HCT116 (cell line): ENCODE results near the gene SOWAHB.

Experiments used
- ATF3 ChIP-seq: IDR thresholded peaks from 2 replicates; pipeline ENCODE4 v1.6.1; 2012
- ELF1 ChIP-seq: IDR thresholded peaks from 2 replicates; pipeline ENCODE4 v1.6.1; 2012; ENCODE audit warnings: low read depth, borderline replicate concordance
- EZH2 ChIP-seq: fragments of 200-600 bp; sonication (generic); IDR thresholded peaks from 2 replicates; pipeline ENCODE4 v1.6.1; 2017; ENCODE audit warnings: antibody characterized with exemption, mixed run types
- POLR2A ChIP-seq: IDR thresholded peaks from 2 replicates; pipeline ENCODE4 v1.7.0; 2011; ENCODE audit warnings: borderline replicate concordance; ENCODE audit not compliant: insufficient read depth, insufficient read length; ENCODE audit errors: extremely low read depth
- RAD21 ChIP-seq: IDR thresholded peaks from 2 replicates; pipeline ENCODE4 v1.6.1; 2012; ENCODE audit warnings: low read depth, mild to moderate bottlenecking
- SRF ChIP-seq: IDR thresholded peaks from 2 replicates; pipeline ENCODE4 v1.6.1; 2012; ENCODE audit warnings: low read depth
- TCF7L2 ChIP-seq: IDR thresholded peaks from 2 replicates; pipeline ENCODE4 v1.7.0; 2011; ENCODE audit warnings: borderline replicate concordance, inconsistent platforms; ENCODE audit not compliant: insufficient read depth, insufficient read length; ENCODE audit errors: extremely low read depth
- YY1 ChIP-seq: IDR thresholded peaks from 2 replicates; pipeline ENCODE4 v1.6.1; 2011; ENCODE audit warnings: low read length, low read depth, moderate library complexity, mild to moderate bottlenecking; ENCODE audit not compliant: insufficient replicate concordance; ENCODE audit errors: extremely low read depth
- ZNF274 ChIP-seq: fragments of 200-500 bp; sonication (Bioruptor generic); IDR thresholded peaks from 2 replicates; pipeline ENCODE4 v1.6.1; 2014; ENCODE audit warnings: mild to moderate bottlenecking, low read depth, low read length, inconsistent platforms
- TF ChIP-seq, protein P1 (sequence below), 3 experiments: fragments of 200-600 bp in 1 of 3; sonication (generic) in 1 of 3; IDR thresholded peaks in 2 of 3; conservative IDR thresholded peaks in 1 of 3; 2 replicates each; pipeline ENCODE4 v1.5.1; 2012 to 2017; ENCODE audit warnings: low read depth in 2 of 3, low read length in 2 of 3, antibody characterized with exemption in 1 of 3, borderline replicate concordance in 1 of 3, control low read depth in 1 of 3, mild to moderate bottlenecking in 1 of 3, mixed read lengths in 1 of 3, mixed run types in 1 of 3, moderate library complexity in 1 of 3; ENCODE audit not compliant: insufficient read depth in 1 of 3

DNA sequence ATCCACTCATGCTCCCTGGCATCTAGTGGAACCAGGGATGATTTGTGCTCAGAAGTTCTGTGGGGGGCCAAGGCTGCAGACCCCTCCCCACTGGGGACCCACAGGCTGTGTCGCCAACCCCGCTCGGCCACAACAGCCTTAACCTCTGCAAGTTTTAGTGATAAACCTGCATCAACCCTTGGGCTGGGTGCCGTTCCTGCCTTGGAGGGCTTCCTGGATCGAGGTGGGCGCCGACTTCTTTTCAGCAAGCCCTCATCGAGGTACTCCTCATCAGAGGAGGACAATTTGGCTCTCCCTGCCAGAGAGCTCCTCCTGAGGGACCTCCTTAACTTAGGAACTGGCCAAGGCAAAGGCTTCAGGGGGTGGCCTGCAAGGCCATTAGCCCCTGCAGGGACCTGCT is 1.9 kb downstream of the SOWAHB start:
- TF ChIP-seq RAD21 (no peak), SRF (no peak), ATF3 (no peak), EZH2 (no peak), POLR2A (no peak), TCF7L2 (no peak), YY1 (no peak), ELF1 (no peak), ZNF274 (no peak)
- TF ChIP-seq, protein P1, sequence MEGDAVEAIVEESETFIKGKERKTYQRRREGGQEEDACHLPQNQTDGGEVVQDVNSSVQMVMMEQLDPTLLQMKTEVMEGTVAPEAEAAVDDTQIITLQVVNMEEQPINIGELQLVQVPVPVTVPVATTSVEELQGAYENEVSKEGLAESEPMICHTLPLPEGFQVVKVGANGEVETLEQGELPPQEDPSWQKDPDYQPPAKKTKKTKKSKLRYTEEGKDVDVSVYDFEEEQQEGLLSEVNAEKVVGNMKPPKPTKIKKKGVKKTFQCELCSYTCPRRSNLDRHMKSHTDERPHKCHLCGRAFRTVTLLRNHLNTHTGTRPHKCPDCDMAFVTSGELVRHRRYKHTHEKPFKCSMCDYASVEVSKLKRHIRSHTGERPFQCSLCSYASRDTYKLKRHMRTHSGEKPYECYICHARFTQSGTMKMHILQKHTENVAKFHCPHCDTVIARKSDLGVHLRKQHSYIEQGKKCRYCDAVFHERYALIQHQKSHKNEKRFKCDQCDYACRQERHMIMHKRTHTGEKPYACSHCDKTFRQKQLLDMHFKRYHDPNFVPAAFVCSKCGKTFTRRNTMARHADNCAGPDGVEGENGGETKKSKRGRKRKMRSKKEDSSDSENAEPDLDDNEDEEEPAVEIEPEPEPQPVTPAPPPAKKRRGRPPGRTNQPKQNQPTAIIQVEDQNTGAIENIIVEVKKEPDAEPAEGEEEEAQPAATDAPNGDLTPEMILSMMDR (IDR thresholded peaks at IDR 0.05 in 2 of 3, conservative IDR thresholded peaks at IDR 0.05 in 1 of 3; ENCODE audit: borderline replicate concordance in 1 of 3, insufficient read depth in 1 of 3, low read depth in 2 of 3, low read length in 2 of 3): no peak
